ENCODE data around the gene TAF1. TPM values are rescaled to one million over a fixed set of nuclear protein-coding genes. Genes with fewer than 3 reads are reported as not detected.
"Not testable (repeated sequence)": the region's sequence is repeated elsewhere in the genome, so short reads cannot be mapped to it uniquely, and the experiment has no call there.

The TAF1 gene
- total and polyA plus RNA-seq, 7 donors = 5.5 to 25.6 (median 22.3) TPM

DNA sequence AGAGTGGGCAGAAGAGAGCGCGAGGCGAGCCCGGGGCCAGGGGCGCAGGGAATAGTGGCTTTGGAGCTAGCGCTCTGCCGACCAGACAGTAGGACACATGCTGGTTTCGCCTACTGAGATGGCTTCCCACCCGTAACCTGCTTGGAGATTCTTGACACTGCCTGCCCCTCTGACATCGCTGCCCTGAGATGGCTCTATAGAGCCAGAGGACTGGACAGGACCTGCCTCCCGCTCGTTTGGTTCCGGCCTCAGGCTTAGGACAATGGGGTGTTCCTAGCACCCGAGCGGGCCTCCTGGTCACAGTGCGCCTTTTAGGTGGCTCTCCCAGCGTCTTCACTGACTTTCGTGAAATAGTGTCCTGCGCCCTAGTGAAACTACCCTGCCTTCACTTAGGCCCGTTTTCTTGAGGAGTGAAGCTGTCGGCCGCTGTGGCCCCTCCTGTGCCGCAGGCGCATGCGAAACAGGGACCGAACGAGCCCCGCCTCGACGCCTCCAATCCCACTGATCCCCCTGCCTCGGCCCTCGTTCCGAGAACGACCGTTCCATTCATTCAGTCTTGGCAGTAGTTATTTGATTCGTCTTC lies 608 bp downstream of the TAF1 start:
- no peaks in the 10 kb centered on the region for H3K27me3 ChIP-seq (ENCODE audit: insufficient read depth in 3 of 3, low read length in 2 of 3)
- DNase-seq (peak; percentile 19 to 59), ATAC-seq (peak in 3 of 4 donors; percentile 8 to 29 (median 28))
- H3K9me3 ChIP-seq = no peaks in the 10 kb centered on the region
- 0 to 39% (median 0%) methylated on average over 21 to 36 of the region's 36 CpGs for WGBS, 3 donors
- intact Hi-C loops (cut with DNase I) = loop anchor here in 1 of 2 donors (10.0 kb wide), 2 partner anchors 62 to 182 kb away; partner anchors contain the start of gene ITGB1BP2
- peak overlapping the region; percentile 92 for H3K27ac ChIP-seq
- peaks cover 8% of the 10 kb centered on the region for H3K4me1 ChIP-seq
- TF ChIP-seq, protein P1, sequence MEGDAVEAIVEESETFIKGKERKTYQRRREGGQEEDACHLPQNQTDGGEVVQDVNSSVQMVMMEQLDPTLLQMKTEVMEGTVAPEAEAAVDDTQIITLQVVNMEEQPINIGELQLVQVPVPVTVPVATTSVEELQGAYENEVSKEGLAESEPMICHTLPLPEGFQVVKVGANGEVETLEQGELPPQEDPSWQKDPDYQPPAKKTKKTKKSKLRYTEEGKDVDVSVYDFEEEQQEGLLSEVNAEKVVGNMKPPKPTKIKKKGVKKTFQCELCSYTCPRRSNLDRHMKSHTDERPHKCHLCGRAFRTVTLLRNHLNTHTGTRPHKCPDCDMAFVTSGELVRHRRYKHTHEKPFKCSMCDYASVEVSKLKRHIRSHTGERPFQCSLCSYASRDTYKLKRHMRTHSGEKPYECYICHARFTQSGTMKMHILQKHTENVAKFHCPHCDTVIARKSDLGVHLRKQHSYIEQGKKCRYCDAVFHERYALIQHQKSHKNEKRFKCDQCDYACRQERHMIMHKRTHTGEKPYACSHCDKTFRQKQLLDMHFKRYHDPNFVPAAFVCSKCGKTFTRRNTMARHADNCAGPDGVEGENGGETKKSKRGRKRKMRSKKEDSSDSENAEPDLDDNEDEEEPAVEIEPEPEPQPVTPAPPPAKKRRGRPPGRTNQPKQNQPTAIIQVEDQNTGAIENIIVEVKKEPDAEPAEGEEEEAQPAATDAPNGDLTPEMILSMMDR (IDR thresholded peaks at IDR 0.05) = no peak
- H3K36me3 ChIP-seq (ENCODE audit: insufficient read depth in 1 of 2, low read depth in 1 of 2) = peaks cover 0 to 32% of the 10 kb centered on the region in 2 donors
- peak overlapping the region; percentile 81 for H3K4me3 ChIP-seq

GRCh38 chrX:71367396-71367795 lies 1.2 kb downstream of the TAF1 start:
- peak overlapping the region; percentile 81 for H3K4me3 ChIP-seq
- H3K4me1 ChIP-seq = peaks cover 8% of the 10 kb centered on the region
- H3K36me3 ChIP-seq (ENCODE audit: insufficient read depth in 1 of 2, low read depth in 1 of 2) = peaks cover 0 to 35% of the 10 kb centered on the region in 2 donors
- TF ChIP-seq, protein P1 (IDR thresholded peaks at IDR 0.05) = no peak
- intact Hi-C loops (cut with DNase I) = loop anchor here in 1 of 2 donors (10.0 kb wide), 2 partner anchors 63 to 183 kb away; partner anchors contain the start of gene ITGB1BP2
- ATAC-seq (no peak), DNase-seq (no peak)
- H3K27ac ChIP-seq = peak overlapping the region; percentile 92
- no peaks in the 10 kb centered on the region for H3K27me3 ChIP-seq (ENCODE audit: insufficient read depth in 3 of 3, low read length in 2 of 3)
- 25 to 56% (median 25%) methylated on average over 14 of the region's 14 CpGs for WGBS, 3 donors
- no peaks in the 10 kb centered on the region for H3K9me3 ChIP-seq

- Histone ChIP-seq H3K27ac (no peak overlapping the region), H3K9me3 (no peaks in the 10 kb centered on the region), H3K36me3 (ENCODE audit: insufficient read depth in 1 of 2, low read depth in 1 of 2) (peaks cover under 1 to 78% of the 10 kb centered on the region in 2 donors), H3K4me1 (peaks cover 8% of the 10 kb centered on the region), H3K27me3 (ENCODE audit: insufficient read depth in 3 of 3, low read length in 2 of 3) (no peaks in the 10 kb centered on the region), H3K4me3 (no peak overlapping the region)
- 84 to 94% (median 89%) methylated on average over 4 of the region's 4 CpGs for WGBS, 3 donors
- no peak for ATAC-seq
- DNase-seq = no peak
- intact Hi-C loops (cut with DNase I) = loop anchor here in 1 of 2 donors (10.0 kb wide), 1 partner anchor 82 kb away; no protein-coding TSS in a partner anchor
- TF ChIP-seq, protein P1 (IDR thresholded peaks at IDR 0.05) = no peak
Observed at GRCh38 chrX:71372388-71372787, 6.2 kb downstream of the TAF1 start.

DNA sequence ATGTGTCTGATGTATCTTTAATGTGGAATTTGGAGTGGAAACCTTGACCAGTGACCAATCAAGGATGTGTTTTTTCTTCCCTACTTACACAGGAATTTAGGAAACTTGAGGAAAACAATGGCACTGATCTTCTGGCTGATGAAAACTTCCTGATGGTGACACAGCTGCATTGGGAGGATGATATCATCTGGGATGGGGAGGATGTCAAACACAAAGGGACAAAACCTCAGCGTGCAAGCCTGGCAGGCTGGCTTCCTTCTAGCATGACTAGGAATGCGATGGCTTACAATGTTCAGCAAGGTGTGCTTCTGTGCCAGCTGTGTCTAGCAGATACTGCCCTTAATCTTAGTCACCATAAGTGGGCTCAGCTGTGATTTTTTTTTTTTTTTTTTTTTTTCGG lies 12.6 kb downstream of the TAF1 start:
- no peak for DNase-seq
- Histone ChIP-seq H3K27me3 (ENCODE audit: insufficient read depth in 3 of 3, low read length in 2 of 3) (no peaks in the 10 kb centered on the region), H3K36me3 (ENCODE audit: insufficient read depth in 1 of 2, low read depth in 1 of 2) (peaks cover 2 to 100% of the 10 kb centered on the region in 2 donors), H3K4me1 (no peaks in the 10 kb centered on the region), H3K4me3 (no peak overlapping the region), H3K27ac (no peak overlapping the region), H3K9me3 (no peaks in the 10 kb centered on the region)
- TF ChIP-seq, protein P1 (IDR thresholded peaks at IDR 0.05) = no peak
- no peak for ATAC-seq
- intact Hi-C loops (cut with DNase I) = loop anchor here in 1 of 2 donors (10.0 kb wide), 1 partner anchor 76 kb away; no protein-coding TSS in a partner anchor
- 64 to 79% (median 70%) methylated on average over 3 of the region's 3 CpGs for WGBS, 3 donors

GRCh38 chrX:71391725-71392124 lies 25.6 kb downstream of the TAF1 start:
- H3K27me3 ChIP-seq (ENCODE audit: insufficient read depth in 3 of 3, low read length in 2 of 3); DNase-seq; H3K9me3 ChIP-seq; H3K4me1 ChIP-seq; H3K27ac ChIP-seq; ATAC-seq; H3K4me3 ChIP-seq: not testable (repeated sequence)
- intact Hi-C loops (cut with DNase I) = loop anchor here in 1 of 2 donors (10.0 kb wide), 1 partner anchor 73 kb away; no protein-coding TSS in a partner anchor
- WGBS, 3 donors = 88 to 97% (median 95%) methylated on average over 4 of the region's 4 CpGs
- H3K36me3 ChIP-seq (ENCODE audit: insufficient read depth in 1 of 2, low read depth in 1 of 2) = peaks cover 3 to 91% of the 10 kb centered on the region in 2 donors
